Neural cell (in vitro differentiated cells): ENCODE measurements around the gene HSPBAP1. TPM values are rescaled to one million over a fixed set of nuclear protein-coding genes. Genes with fewer than 3 reads are reported as not detected.

Experiments
- H2AFZ ChIP-seq: fragments of 200-600, 300-800 bp; sonication (generic), shearing (Covaris generic); 2 replicates; pipeline ENCODE4 v1.6.0; 2014; ENCODE audit warnings: low read depth, mild to moderate bottlenecking, antibody characterized with exemption, low read length, moderate library complexity
- H3F3A ChIP-seq: fragments of 200-600 bp; shearing (Covaris generic); 2 replicates; pipeline ENCODE4 v1.6.1; 2016; ENCODE audit warnings: mild to moderate bottlenecking, moderate library complexity, mixed read lengths, antibody characterized with exemption, low read length; ENCODE audit not compliant: insufficient read depth, poor library complexity, severe bottlenecking
- H3K27ac ChIP-seq: fragments of 200-600, 300-800 bp; sonication (generic), shearing (Covaris generic); 2 replicates; pipeline ENCODE4 v1.5.1; 2014; ENCODE audit warnings: mild to moderate bottlenecking, low read length, moderate library complexity
- H3K27me3 ChIP-seq: fragments of 300-800, 200-600 bp; sonication (generic), shearing (Covaris generic); 2 replicates; pipeline ENCODE4 v1.6.0; 2014; ENCODE audit warnings: mild to moderate bottlenecking, low read depth, low read length, moderate library complexity; ENCODE audit not compliant: insufficient read depth
- H3K36me3 ChIP-seq: fragments of 300-800, 200-600 bp; sonication (generic), shearing (Covaris generic); 2 replicates; pipeline ENCODE4 v1.5.1; 2014; ENCODE audit warnings: mild to moderate bottlenecking, antibody characterized with exemption, low read length, moderate library complexity; ENCODE audit not compliant: insufficient read depth
- H3K4me2 ChIP-seq: fragments of 300-800, 200-600 bp; sonication (generic), shearing (Covaris generic); 2 replicates; pipeline ENCODE4 v1.6.0; 2014; ENCODE audit warnings: mild to moderate bottlenecking, low read length
- H3K4me3 ChIP-seq: fragments of 300-800, 200-600 bp; sonication (generic), shearing (Covaris generic); 2 replicates; pipeline ENCODE4 v1.5.1; 2014; ENCODE audit warnings: mild to moderate bottlenecking, low read length, moderate library complexity
- H3K79me2 ChIP-seq: fragments of 200-600 bp; shearing (Covaris generic); replicated peaks from 2 replicates; pipeline ENCODE4 v1.6.0; 2014; ENCODE audit warnings: mild to moderate bottlenecking, low read length, moderate library complexity; ENCODE audit not compliant: insufficient read depth
- H3K9ac ChIP-seq: fragments of 300-800, 200-600 bp; sonication (generic), shearing (Covaris generic); 2 replicates; pipeline ENCODE4 v1.6.1; 2016; ENCODE audit warnings: mild to moderate bottlenecking, low read length, mixed read lengths
- H3K9me2 ChIP-seq: fragments of 200-600 bp; shearing (Covaris generic); 2 replicates; pipeline ENCODE4 v1.6.1; 2016; ENCODE audit warnings: mild to moderate bottlenecking, low read length, mixed read lengths; ENCODE audit not compliant: insufficient read depth
- H3K9me3 ChIP-seq: fragments of 200-600, 300-800 bp; sonication (generic), shearing (Covaris generic); 2 replicates; pipeline ENCODE4 v1.6.1; 2016; ENCODE audit warnings: mild to moderate bottlenecking, mixed run types, low read length, moderate library complexity, mixed read lengths
- H4K20me1 ChIP-seq: fragments of 200-600 bp; shearing (Covaris generic); 2 replicates; pipeline ENCODE4 v1.6.1; 2016; ENCODE audit warnings: mild to moderate bottlenecking, mixed run types; ENCODE audit not compliant: insufficient read depth
- polyA plus RNA-seq: library from polyadenylated mRNA; depleted of rRNA; stranded (reverse); fragments of >200 nt; gene quantifications from 2 replicates; pipeline ENCODE4 v1.2.3, GENCODE V29; 2014
- TF ChIP-seq, protein P1 (sequence below): IDR thresholded peaks from 2 replicates; pipeline ENCODE4 v1.6.1; 2012; ENCODE audit warnings: borderline replicate concordance

HSPBAP1 gene
- polyA plus RNA-seq, 1 donor from 2014 or later: 8.6 TPM

DNA sequence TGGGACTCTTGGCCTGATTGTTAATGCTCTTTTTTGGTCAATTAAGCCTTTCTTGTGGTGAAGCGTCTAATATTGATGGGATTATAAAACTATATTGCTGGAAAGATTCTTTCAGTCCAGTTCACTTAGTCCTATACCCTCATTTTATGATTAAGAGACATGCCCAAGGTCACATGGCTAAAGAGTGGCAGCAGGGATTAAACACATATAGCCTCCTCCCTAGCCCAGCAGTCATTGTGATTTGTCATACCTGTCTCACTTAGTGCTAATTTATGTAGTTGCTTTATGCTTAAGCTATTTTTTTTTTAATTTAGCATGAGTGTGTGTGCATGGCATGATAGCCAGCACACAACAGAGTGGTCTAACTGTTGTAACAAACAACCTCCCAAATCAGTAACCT is 103.5 kb downstream of the HSPBAP1 start:
- Histone ChIP-seq H3K36me3 (no peaks in the 10 kb centered on the region), H3F3A (no peaks in the 10 kb centered on the region), H3K79me2 (no peaks in the 10 kb centered on the region), H2AFZ (no peak overlapping the region), H3K4me3 (no peak overlapping the region), H3K4me2 (no peak overlapping the region), H3K27me3 (no peaks in the 10 kb centered on the region), H3K9ac (no peak overlapping the region), H3K9me3 (no peaks in the 10 kb centered on the region), H4K20me1 (no peaks in the 10 kb centered on the region), H3K27ac (no peak overlapping the region), H3K9me2 (no peaks in the 10 kb centered on the region)
- TF ChIP-seq, protein P1, sequence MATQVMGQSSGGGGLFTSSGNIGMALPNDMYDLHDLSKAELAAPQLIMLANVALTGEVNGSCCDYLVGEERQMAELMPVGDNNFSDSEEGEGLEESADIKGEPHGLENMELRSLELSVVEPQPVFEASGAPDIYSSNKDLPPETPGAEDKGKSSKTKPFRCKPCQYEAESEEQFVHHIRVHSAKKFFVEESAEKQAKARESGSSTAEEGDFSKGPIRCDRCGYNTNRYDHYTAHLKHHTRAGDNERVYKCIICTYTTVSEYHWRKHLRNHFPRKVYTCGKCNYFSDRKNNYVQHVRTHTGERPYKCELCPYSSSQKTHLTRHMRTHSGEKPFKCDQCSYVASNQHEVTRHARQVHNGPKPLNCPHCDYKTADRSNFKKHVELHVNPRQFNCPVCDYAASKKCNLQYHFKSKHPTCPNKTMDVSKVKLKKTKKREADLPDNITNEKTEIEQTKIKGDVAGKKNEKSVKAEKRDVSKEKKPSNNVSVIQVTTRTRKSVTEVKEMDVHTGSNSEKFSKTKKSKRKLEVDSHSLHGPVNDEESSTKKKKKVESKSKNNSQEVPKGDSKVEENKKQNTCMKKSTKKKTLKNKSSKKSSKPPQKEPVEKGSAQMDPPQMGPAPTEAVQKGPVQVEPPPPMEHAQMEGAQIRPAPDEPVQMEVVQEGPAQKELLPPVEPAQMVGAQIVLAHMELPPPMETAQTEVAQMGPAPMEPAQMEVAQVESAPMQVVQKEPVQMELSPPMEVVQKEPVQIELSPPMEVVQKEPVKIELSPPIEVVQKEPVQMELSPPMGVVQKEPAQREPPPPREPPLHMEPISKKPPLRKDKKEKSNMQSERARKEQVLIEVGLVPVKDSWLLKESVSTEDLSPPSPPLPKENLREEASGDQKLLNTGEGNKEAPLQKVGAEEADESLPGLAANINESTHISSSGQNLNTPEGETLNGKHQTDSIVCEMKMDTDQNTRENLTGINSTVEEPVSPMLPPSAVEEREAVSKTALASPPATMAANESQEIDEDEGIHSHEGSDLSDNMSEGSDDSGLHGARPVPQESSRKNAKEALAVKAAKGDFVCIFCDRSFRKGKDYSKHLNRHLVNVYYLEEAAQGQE: no peak

Other genes starting within 250 kb of the HSPBAP1 start
- gene PARP9, start 229.5 kb downstream of the HSPBAP1 start, polyA plus RNA-seq: not detected in 2 replicates
- gene DTX3L, start 229.5 kb downstream of the HSPBAP1 start, polyA plus RNA-seq: not detected in 2 replicates
- not detected in 2 replicates for gene PARP15, start 216.2 kb downstream of the HSPBAP1 start, polyA plus RNA-seq
- gene PARP14, start 113.0 kb downstream of the HSPBAP1 start, polyA plus RNA-seq: 0.28 TPM in 1 of 2 replicates, not detected in the other
- gene SLC49A4, start 1.2 kb upstream of the HSPBAP1 start, polyA plus RNA-seq: 16.2 and 16.9 TPM in 2 replicates
- gene SEMA5B, start 233.9 kb upstream of the HSPBAP1 start, polyA plus RNA-seq: 3.8 and 7.0 TPM in 2 replicates